GM12878 (cell line): ENCODE measurements around the gene EEF1AKMT3. TPM values are rescaled to one million over a fixed set of nuclear protein-coding genes. Genes with fewer than 3 reads are reported as not detected.

Source experiments
- ATF2 ChIP-seq: IDR thresholded peaks from 2 replicates; pipeline ENCODE4 v1.6.1; 2012; ENCODE audit warnings: low read length, inconsistent platforms
- E2F4 ChIP-seq: IDR thresholded peaks from 2 replicates; pipeline ENCODE4 v1.6.1; 2012; ENCODE audit warnings: low read depth, low read length, improper control_type of control experiment
- MYC ChIP-seq: IDR thresholded peaks from 2 replicates; pipeline ENCODE4 v1.6.1; 2011; ENCODE audit warnings: mild to moderate bottlenecking, low read length, moderate library complexity, inconsistent platforms; ENCODE audit not compliant: insufficient read depth, insufficient replicate concordance, insufficient read length, severe bottlenecking
- REST ChIP-seq: IDR thresholded peaks from 2 replicates; pipeline ENCODE4 v1.6.1; 2012; ENCODE audit warnings: mild to moderate bottlenecking, low read depth, low read length
- STAT3 ChIP-seq: IDR thresholded peaks from 2 replicates; pipeline ENCODE4 v1.6.1; 2011; ENCODE audit warnings: low read depth, low read length, improper control_type of control experiment
- ZNF217 ChIP-seq: fragments of 450-650 bp; IDR thresholded peaks from 2 replicates; pipeline ENCODE4 v1.6.1; 2017; ENCODE audit warnings: antibody characterized with exemption, mild to moderate bottlenecking
- polyA plus RNA-seq, 11 experiments: library from polyadenylated mRNA; depleted of rRNA in 4 of 11; unstranded in 6 of 11; stranded (reverse) in 5 of 11; fragments of >200 nt; fragmentation: Nextera tagmentation in 4 of 11; fragmentation: Illumina TruSeq in 1 of 11; extraction: Ambion mirVana in 4 of 11; extraction: Trizol in 1 of 11; gene quantifications; 1 replicate in 1 of 11; 2 replicates in 10 of 11; pipeline versions ENCODE4 v1.2.1 to v1.2.3, GENCODE V29; 2011 to 2016; ENCODE audit warnings: inconsistent platforms in 2 of 11, missing spikeins in 2 of 11, low read depth in 1 of 11
- total RNA-seq, 4 experiments: library from RNA; depleted of rRNA in 3 of 4; stranded (reverse); fragments of >200 nt in 3 of 4; fragmentation: Illumina TruSeq in 1 of 4; extraction: Trizol in 1 of 4; gene quantifications; 2 replicates each; pipeline versions ENCODE4 v1.2.1 to v1.2.3, GENCODE V29; 2013 to 2021

Gene EEF1AKMT3
- total and polyA plus RNA-seq, 10 of the 15 experiments (the other 5 are each of a cell fraction or from before 2014, with no cell fraction given) = 1.2 to 8.2 (median 3.5) TPM

GRCh38 chr12:57758552-57759359, 13.7 kb upstream of the EEF1AKMT3 start (continued):
- TF ChIP-seq E2F4 (no peak), ZNF217 (no peak), ATF2 (no peak), STAT3 (no peak), MYC (no peak), REST (no peak)
